Right lobe of liver (tissue), 6 donors: ENCODE data around the gene ASB1. TPM values are rescaled to one million over a fixed set of nuclear protein-coding genes. Genes with fewer than 3 reads are reported as not detected.

Source experiments
- ATAC-seq, 4 donors: fragments of 200-7000 bp; cut with Tn5 transposase; one replicate each; pipeline ENCODE4 v1.9.1; 2020; ENCODE audit warnings: mild to moderate bottlenecking in 4 of 4, moderate library complexity in 4 of 4
- DNase-seq, 3 donors: peaks; one replicate each; pipeline ENCODE4 v3.0.0-alpha.2; 2020
- H3K27ac ChIP-seq, 3 donors: fragments of 200-600 bp; one replicate each; pipeline ENCODE4 v1.8.0; 2022
- H3K27me3 ChIP-seq, 2 donors: fragments of 200-600 bp; one replicate each; pipeline ENCODE4 v1.8.0; 2022
- H3K36me3 ChIP-seq, 4 donors: fragments of 200-600 bp; sonication (generic) in 1 of 4; one replicate each; pipeline versions ENCODE4 v1.5.1 to v1.8.0; 2017 to 2022; ENCODE audit warnings: control low read depth in 1 of 4
- H3K4me1 ChIP-seq, 4 donors: fragments of 200-600 bp; sonication (generic) in 1 of 4; one replicate each; pipeline versions ENCODE4 v1.5.1 to v1.8.0; 2017 to 2022; ENCODE audit warnings: control low read depth in 1 of 4
- H3K4me3 ChIP-seq, 3 donors: fragments of 200-600 bp; one replicate each; pipeline ENCODE4 v1.8.0; 2022
- H3K9me3 ChIP-seq, 4 donors: fragments of 200-600 bp; sonication (generic) in 1 of 4; one replicate each; pipeline versions ENCODE4 v1.5.1 to v1.8.0; 2017 to 2022; ENCODE audit warnings: control low read depth in 1 of 4
- CTCF ChIP-seq, 4 donors: fragments of 200-600 bp in 3 of 4; fragments of 450-650 bp in 1 of 4; IDR thresholded peaks; one replicate each; pipeline versions ENCODE4 v1.5.1 to v1.8.0; 2016 to 2022; ENCODE audit warnings: antibody characterized with exemption in 4 of 4, mild to moderate bottlenecking in 2 of 4
- POLR2A ChIP-seq: fragments of 450-650 bp; IDR thresholded peaks from one replicate; pipeline ENCODE4 v1.6.1; 2017; ENCODE audit warnings: antibody characterized with exemption, mild to moderate bottlenecking
- WGBS: methylation state at CpG from one replicate; pipeline ENCODE4 v1.1.6; 2018; ENCODE audit warnings: low coverage, low lambda C conversion rate; ENCODE audit not compliant: insufficient coverage; ENCODE audit errors: missing lambda C conversion rate; 5-methylcytosine and 5-hydroxymethylcytosine counted together
- intact Hi-C, 2 donors: fragments of 100-400 bp; cut with DNase I; formaldehyde crosslinking; loops; one replicate each; pipeline versions ENCODE4 v1.11.2 to v1.14.1; 2022
- total RNA-seq, 6 experiments: library from RNA; depleted of rRNA in 2 of 6; stranded (reverse); fragments of >200 nt in 2 of 6; fragmentation: NEBNext Ultra II Directional in 3 of 6; extraction: Animal tissue kit (Norgen Biotek cat#: 25700) in 3 of 6; gene quantifications; one replicate each; pipeline versions ENCODE4 v1.1.0 to v1.2.4, GENCODE V29; 2016 to 2023
- donor health status: DM: no; HTN: yes; CAD: no.
- donor health status: DM: no; HTN: no; CAD: no.
- donor health status: DM: no; HTN: no; CAD: no.
- donor health status: DM: no; HTN: yes; CAD: no.
- donor health status: DM: no; HTN: yes; CAD: no.

ASB1 gene
- total RNA-seq, 6 experiments from 2014 or later, result 6.3 to 18.2 (median 8.4) TPM

GRCh38 chr2:238446371-238446770 lies 19.6 kb downstream of the ASB1 start:
- 93% methylated on average over 2 of the region's 8 CpGs for WGBS
- no peak for ATAC-seq
- TF ChIP-seq POLR2A (no peak), CTCF (IDR thresholded peaks at IDR 0.05) (no peak)
- intact Hi-C loops, result no loop called here
- Histone ChIP-seq H3K36me3 (peaks cover 0 to 36% (median 7%) of the 10 kb centered on the region in 4 donors), H3K4me3 (no peak overlapping the region), H3K4me1 (peaks cover 0 to 40% (median 17%) of the 10 kb centered on the region in 4 donors), H3K27me3 (no peaks in the 10 kb centered on the region), H3K9me3 (no peaks in the 10 kb centered on the region), H3K27ac (no peak overlapping the region)
- no peak for DNase-seq

GRCh38 chr2:238448031-238448955 lies 21.6 kb downstream of the ASB1 start:
- TF ChIP-seq POLR2A (no peak), CTCF (IDR thresholded peaks at IDR 0.05) (no peak)
- no peak for ATAC-seq
- H3K4me1 ChIP-seq, result peaks cover 0 to 23% (median 11%) of the 10 kb centered on the region in 4 donors
- WGBS, result 92% methylated on average over 14 of the region's 19 CpGs
- no peaks in the 10 kb centered on the region for H3K27me3 ChIP-seq
- DNase-seq, result no peak
- peak overlapping the region in 1 of 3 donors; percentile 26 for H3K27ac ChIP-seq
- intact Hi-C loops, result no loop called here
- no peak overlapping the region for H3K4me3 ChIP-seq
- H3K9me3 ChIP-seq, result no peaks in the 10 kb centered on the region
- H3K36me3 ChIP-seq, result peaks cover 0 to 39% (median 8%) of the 10 kb centered on the region in 4 donors

- Histone ChIP-seq H3K4me1 (peaks cover 0 to 23% (median 11%) of the 10 kb centered on the region in 4 donors), H3K9me3 (no peaks in the 10 kb centered on the region), H3K27ac (peak overlapping the region in 2 of 3 donors; percentile 26 to 59), H3K4me3 (no peak overlapping the region), H3K36me3 (peaks cover 0 to 37% (median 7%) of the 10 kb centered on the region in 4 donors), H3K27me3 (no peaks in the 10 kb centered on the region)
- DNase-seq, result no peak
- 74% methylated on average over 4 of the region's 8 CpGs for WGBS
- intact Hi-C loops, result no loop called here
- TF ChIP-seq POLR2A, result no peak
- no peak for TF ChIP-seq CTCF (IDR thresholded peaks at IDR 0.05)
- no peak for ATAC-seq
These were observed 22.5 kb downstream of the ASB1 start for GRCh38 chr2:238449241-238449640.

GRCh38 chr2:238449909-238450417 lies 23.2 kb downstream of the ASB1 start:
- Histone ChIP-seq H3K36me3 (peaks cover 0 to 29% (median 5%) of the 10 kb centered on the region in 4 donors), H3K27ac (peak overlapping the region in 2 of 3 donors; percentile 26 to 59)

More at GRCh38 chr2:238449909-238450417, 23.2 kb downstream of the ASB1 start:
- Histone ChIP-seq H3K4me1 (peaks cover 0 to 21% (median 9%) of the 10 kb centered on the region in 4 donors), H3K27me3 (no peaks in the 10 kb centered on the region), H3K4me3 (no peak overlapping the region), H3K9me3 (no peaks in the 10 kb centered on the region)
- WGBS, result 14% methylated on average over 6 of the region's 9 CpGs
- intact Hi-C loops, result loop anchor here in 1 of 2 donors (10.0 kb wide), 1 partner anchor 45 kb away; no protein-coding TSS in a partner anchor
- DNase-seq (peak; percentile 70 to 89 (median 86)), ATAC-seq (peak; percentile 92 to 97 (median 95))
- TF ChIP-seq POLR2A, result peak; percentile 66
- no peak for TF ChIP-seq CTCF (IDR thresholded peaks at IDR 0.05)
